Measurements from ENCODE around the gene DSP.
A peak's percentile ranks its signal among the peaks of the same experiment; 100 is the strongest.

Gene DSP

DNA sequence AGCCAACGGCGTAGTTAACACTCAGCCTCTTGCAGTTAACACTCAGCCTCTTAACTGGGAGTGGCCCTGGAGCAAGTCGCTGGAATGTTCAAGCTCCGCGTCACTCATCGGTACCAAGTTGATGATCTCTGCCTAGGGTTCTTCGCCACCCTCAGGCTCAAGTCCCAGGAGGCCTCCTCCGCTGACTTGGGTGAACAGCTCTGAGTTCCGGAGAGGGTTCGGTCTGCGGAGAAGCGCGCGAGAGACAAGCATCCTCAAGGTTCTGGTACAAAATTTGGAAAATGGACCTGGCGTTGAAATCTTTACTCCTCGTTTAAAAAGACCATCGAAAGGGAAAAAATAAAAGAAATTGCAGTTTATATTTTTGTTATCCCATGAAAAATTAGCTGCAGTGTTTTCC lies 876 bp upstream of the DSP start:
- no peak for DNase-seq

DNA sequence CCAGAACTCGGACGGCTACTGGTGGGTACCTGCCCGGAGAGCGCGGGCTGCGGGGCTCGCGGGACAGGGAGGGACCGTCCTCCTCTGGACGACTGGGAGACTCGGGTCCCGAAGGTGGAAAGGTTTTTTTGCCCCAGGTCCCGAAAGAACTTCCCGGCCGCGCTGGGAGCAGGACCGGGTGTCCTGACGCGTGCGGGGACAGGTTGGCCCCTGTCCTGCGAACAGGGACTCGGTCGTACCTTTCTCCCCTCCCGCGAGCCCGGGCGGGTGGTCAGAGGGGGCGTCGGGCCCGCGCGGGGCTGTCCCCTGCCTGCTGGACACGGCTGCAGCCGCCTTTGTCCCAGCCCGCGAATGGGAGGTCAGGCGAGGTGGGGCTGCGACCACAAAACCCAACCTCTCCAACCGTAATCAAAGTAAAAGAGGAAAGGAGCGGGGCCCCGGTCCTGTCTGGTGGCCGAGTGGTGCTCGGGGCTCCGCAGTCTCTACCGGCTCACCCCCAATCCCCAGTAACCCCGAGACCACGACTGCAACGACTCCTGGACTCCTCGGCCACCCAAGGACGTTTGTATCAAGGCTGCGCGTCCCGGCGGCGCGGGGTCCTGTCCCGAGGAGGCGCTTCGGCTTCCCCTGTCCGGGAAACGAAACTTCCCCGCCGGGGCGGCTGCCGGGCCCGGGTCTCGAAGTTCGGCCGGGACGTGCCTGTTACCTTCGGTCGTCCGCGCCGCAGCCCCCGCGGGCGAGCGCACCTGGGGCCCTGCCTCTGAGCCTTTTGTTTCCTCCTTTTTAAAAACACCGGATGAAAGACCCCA lies 798 bp downstream of the DSP start:
- peak; percentile 27 for DNase-seq

GRCh38 chr6:7542874-7543624 lies 1.6 kb downstream of the DSP start:
- DNase-seq = no peak

DNA sequence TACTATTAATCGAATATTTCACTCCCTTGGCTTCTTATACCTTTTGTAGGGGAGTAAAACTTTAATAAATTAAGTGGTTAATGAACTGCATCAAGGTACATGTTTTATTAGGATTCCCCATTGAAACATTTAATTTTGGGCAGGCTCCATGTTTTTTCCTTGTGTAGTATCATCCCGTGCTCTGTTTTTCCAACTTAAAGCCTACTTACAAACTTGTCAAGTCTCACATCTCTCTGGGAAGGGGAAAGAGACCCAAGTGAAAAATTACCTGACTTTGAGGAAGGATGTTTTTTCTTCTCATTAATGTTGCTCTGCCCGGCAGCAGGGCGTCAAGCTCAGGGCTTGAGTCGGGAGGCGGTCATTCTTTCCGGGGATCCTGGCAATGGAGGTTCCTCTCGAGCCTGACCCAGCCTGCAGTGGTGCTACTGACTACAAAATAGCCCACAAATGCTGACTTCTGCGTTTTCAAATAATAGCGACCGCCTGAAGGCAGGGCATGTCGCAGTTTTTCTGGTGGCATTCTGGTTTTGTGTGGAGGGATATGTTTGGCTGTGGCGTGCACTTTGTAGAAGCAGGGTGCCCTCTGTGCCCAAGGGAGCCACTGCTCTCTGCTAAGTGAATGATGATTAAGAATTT lies 2.4 kb downstream of the DSP start:
- no peak for DNase-seq

GRCh38 chr6:7544597-7544996 lies 3.1 kb downstream of the DSP start:
- no peak for DNase-seq

DNA sequence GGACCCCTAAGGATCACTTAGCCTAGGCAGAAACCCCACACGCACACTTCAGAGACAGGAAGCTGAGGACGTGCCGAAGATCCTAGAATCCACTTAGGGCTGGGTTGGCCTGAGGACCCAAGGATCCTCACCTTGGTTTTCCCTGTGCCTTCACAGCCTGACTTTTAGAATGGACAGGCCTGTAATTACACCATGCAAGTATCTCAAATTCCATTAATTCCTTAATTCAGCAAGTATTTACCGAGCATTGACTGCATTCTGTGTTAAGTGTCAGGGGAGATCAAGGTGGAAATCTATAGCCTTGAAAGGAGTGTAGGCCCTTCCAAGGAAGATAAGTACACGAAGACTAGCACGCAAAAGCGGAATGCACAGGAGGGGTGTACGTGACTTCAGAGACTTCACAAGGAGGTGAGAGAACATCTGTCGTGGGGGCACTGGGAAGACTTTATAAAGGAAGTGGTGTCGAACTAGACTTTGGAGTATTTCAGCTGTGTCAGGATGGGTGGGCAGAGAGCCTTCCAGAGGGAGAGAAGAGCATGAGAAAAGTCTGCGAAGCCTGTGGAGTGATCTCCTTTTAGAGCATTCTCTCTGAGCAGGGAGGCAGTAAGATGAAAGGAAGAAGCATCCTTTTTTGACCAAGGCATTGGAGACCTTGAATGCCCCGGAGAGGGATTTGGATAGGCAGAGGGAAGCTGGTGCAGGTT lies 4.0 kb downstream of the DSP start:
- DNase-seq = no peak

DNA sequence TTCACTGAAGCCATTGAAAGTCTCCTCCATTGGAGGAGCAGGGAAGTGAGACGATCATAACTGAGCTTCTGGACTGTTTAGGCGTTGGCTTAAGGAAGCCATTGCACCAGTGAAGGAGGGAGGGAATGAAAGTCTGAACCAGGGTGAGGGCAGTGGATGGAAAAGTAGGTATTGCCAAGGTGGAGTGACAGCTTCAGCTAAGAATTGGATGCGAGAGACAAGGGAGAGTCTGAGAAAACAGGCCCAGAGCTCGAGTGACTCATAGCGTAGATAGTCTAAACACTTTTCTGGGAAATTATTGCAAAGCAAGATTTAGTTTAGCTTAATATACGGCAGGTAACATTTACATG lies 4.5 kb downstream of the DSP start:
- no peak for DNase-seq

GRCh38 chr6:7546383-7546782 lies 4.9 kb downstream of the DSP start:
- no peak for DNase-seq

DNA sequence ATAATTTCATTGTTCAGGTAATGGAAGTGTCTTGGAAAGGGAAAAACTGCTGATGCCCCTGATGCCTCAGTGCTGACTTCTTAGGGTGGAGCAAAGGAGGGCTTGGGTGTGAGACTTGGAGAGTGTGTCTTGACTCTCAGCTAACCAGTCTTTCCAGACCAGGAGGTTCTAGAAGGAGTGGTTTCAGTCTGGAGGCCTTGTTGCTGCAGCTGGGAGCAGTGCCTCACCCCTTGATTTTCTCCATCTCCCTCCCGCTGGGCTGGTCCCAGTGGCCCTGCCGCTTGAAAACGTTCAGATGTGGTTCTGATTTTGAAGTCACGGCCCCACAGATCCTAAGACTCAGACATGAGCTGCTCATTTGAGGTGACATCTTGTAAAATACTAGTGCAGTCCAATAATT lies 5.4 kb downstream of the DSP start:
- DNase-seq = no peak

DNA sequence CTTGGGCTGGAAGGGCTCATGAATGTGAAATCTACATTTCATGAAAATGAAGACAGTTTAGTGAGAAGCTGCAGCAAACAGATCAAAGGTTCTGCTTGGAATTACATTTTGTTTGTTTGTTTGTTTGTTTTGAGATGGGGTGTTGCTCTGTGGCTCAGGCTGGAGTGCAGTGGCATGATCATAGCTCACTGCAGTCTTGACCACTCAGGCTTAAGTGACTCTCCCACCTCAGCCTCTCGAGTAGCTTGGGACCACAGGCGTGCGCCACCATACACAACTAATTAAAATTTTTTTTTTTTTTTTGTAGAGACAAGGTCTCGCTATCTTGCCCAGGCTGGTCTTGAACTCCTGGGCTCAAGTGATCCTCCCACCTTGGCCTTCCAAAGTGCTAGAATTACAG lies 5.8 kb downstream of the DSP start:
- no peak for DNase-seq

GRCh38 chr6:7550433-7550801 lies 8.9 kb downstream of the DSP start:
- no peak for DNase-seq

GRCh38 chr6:7554533-7555275 lies 13.2 kb downstream of the DSP start:
- no peak for DNase-seq

GRCh38 chr6:7555671-7556070 lies 14.2 kb downstream of the DSP start:
- no peak for DNase-seq

GRCh38 chr6:7556394-7557106 lies 15.1 kb downstream of the DSP start:
- DNase-seq = no peak

DNA sequence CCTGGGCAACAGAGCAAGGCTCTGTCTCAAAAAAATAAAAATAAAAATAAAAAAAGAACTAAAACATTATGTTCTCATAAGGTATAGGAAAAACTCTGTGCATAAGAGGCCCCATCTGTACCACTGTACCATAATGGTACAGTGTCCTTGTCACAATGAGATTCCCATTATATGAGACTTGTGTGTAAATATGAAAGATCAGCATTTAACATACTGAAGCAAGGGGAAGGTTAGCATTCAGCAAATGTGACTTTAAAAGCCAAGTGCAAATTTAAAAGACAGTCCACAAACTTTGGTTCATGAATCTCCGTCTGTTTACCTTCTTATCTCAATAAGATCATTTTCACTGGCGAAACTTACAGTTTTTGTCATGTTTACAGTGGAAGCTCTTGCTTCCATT lies 16.2 kb downstream of the DSP start:
- no peak for DNase-seq

GRCh38 chr6:7558781-7559180 lies 17.3 kb downstream of the DSP start:
- DNase-seq = no peak

DNA sequence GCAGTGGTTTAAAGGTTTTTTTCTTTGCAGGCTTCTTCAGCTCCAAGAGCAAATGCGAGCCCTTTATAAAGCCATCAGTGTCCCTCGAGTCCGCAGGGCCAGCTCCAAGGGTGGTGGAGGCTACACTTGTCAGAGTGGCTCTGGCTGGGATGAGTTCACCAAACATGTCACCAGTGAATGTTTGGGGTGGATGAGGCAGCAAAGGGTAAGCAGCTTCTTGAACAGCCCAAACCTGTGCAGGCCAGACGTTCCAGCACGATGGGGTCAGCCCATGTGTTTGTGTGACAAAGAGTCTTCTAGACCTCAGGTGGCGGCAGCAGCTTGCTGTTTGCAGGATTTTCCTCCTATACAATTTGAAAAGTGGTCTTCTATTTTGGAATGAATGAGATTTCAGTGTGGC lies 17.7 kb downstream of the DSP start:
- DNase-seq = no peak

GRCh38 chr6:7559651-7560385 lies 18.3 kb downstream of the DSP start:
- no peak for DNase-seq

DNA sequence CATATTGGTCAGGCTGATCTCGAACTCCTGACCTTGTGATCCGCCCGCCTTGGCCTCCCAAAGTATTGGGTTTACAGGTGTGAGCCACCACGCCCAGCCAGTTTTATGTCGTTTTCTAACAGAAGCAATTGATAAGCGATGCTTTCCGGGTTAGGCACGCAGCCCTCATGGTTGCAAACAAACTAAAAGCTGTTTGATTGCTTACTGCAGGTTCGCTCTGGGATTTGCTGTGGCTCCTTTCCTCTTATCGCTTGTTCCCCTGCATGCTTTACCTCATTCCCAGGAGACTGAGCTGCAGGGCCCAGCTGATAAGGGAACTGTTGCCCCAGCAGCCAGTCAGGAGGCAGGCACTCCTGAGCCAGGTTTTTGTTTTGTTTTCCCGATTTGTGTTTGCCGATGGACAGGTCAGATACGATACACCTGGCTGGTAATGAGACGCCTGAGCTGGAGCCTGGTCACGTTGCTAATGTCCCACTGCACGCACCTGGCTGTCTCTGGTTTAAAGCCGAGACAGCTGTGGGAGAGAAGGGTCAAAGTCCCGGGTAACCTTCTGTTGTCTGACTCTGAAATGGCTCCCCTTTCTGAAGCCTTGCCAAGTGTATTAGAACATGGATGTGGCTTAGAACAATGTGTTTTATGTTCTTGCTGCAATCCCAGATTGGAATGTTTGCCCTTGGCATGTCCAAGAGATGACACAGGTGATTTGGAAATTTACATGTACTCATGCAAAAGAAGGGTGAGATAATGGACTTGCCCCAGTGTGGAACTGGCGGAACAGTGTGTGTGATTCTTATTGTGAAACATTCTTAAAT lies 19.9 kb downstream of the DSP start:
- no peak for DNase-seq

GRCh38 chr6:7562769-7563168 lies 21.3 kb downstream of the DSP start:
- DNase-seq = no peak

DNA sequence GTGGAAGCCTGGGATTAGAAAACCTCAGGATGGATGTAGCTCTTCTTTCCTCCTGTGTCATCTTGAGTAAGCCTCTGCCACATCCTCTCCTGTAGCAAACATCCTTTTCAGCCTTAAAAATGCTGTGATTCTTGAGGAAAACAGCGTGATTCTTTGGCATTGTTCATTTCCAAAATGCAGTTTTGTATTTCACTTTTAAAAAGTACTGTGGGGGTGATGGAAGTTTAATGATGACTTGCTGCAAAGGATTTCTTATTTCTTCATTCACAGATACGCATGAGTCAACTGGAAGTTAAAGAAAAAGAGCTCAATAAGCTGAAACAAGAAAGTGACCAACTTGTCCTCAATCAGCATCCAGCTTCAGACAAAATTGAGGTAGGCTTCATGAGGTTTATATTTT lies 24.6 kb downstream of the DSP start:
- DNase-seq = no peak

All from KG1 (cell line).